Endodermal cell (in vitro differentiated cells): ENCODE data around the gene LMX1A. TPM values are rescaled to one million over a fixed set of nuclear protein-coding genes. Genes with fewer than 3 reads are reported as not detected.

Experiments
- DNase-seq: peaks from one replicate; pipeline ENCODE4 v3.0.0-alpha.2; 2017
- H3K27ac ChIP-seq: 2 replicates; pipeline ENCODE4 v1.5.1; 2013; ENCODE audit warnings: mild to moderate bottlenecking, low read depth, low read length, moderate library complexity
- H3K27me3 ChIP-seq: 2 replicates; pipeline ENCODE4 v1.6.1; 2013; ENCODE audit warnings: mild to moderate bottlenecking, low read length, moderate library complexity; ENCODE audit not compliant: insufficient read depth, control insufficient read depth, poor library complexity, severe bottlenecking
- H3K36me3 ChIP-seq: 2 replicates; pipeline ENCODE4 v1.7.0; 2013; ENCODE audit warnings: mild to moderate bottlenecking, low read length, moderate library complexity; ENCODE audit not compliant: control insufficient read depth, insufficient read depth
- H3K4me1 ChIP-seq: one replicate; pipeline ENCODE4 v1.7.0; 2013; ENCODE audit warnings: low read length; ENCODE audit not compliant: control insufficient read depth, insufficient read depth
- H3K4me3 ChIP-seq: 2 replicates; pipeline ENCODE4 v1.5.1; 2013; ENCODE audit warnings: mild to moderate bottlenecking, low read length, moderate library complexity
- H3K9ac ChIP-seq: 2 replicates; pipeline ENCODE4 v1.6.1; 2013; ENCODE audit warnings: mild to moderate bottlenecking, low read length, moderate library complexity; ENCODE audit not compliant: poor library complexity, severe bottlenecking; ENCODE audit errors: extremely low read depth
- H3K9me3 ChIP-seq: 2 replicates; pipeline ENCODE4 v1.6.1; 2013; ENCODE audit warnings: mild to moderate bottlenecking, low read length, moderate library complexity; ENCODE audit not compliant: control insufficient read depth
- H3K27ac Mint-ChIP-seq: 2 replicates; pipeline ENCODE4 v1.8.0; 2020; ENCODE audit warnings: mixed read lengths
- H3K27me3 Mint-ChIP-seq: 2 replicates; pipeline ENCODE4 v1.8.0; 2021; ENCODE audit warnings: mild to moderate bottlenecking, mixed read lengths; ENCODE audit not compliant: insufficient read depth
- H3K36me3 Mint-ChIP-seq: 2 replicates; pipeline ENCODE4 v1.8.0; 2020; ENCODE audit warnings: low read depth, mixed read lengths
- H3K4me1 Mint-ChIP-seq: 2 replicates; pipeline ENCODE4 v1.8.0; 2020; ENCODE audit warnings: mixed read lengths
- H3K4me3 Mint-ChIP-seq: 2 replicates; pipeline ENCODE4 v1.8.0; 2020; ENCODE audit warnings: mild to moderate bottlenecking, moderate library complexity, mixed read lengths
- H3K9me3 Mint-ChIP-seq: 2 replicates; pipeline ENCODE4 v1.8.0; 2020; ENCODE audit warnings: mild to moderate bottlenecking, mixed read lengths
- CTCF ChIP-seq: fragments of 200-600 bp; sonication (generic); conservative IDR thresholded peaks from 2 replicates; pipeline ENCODE4 v1.5.0; 2021; ENCODE audit warnings: antibody characterized with exemption, mild to moderate bottlenecking
- WGBS, 2 experiments: methylation state at CpG; one replicate each; pipeline versions ENCODE4 v1.1.5 to v1.1.7; 2013; ENCODE audit warnings: missing lambda C conversion rate in 2 of 2, mixed read lengths in 1 of 2; ENCODE audit not compliant: insufficient coverage in 1 of 2, insufficient read length in 1 of 2; 5-methylcytosine and 5-hydroxymethylcytosine counted together
- total RNA-seq, 2 donors: library from RNA; stranded (reverse); fragmentation: NEBNext Ultra II Directional in 1 of 2; extraction: Animal tissue kit (Norgen Biotek cat#: 25700) in 1 of 2; gene quantifications; 2 replicates in 1 of 2; 3 replicates in 1 of 2; pipeline ENCODE4 v1.2.1, GENCODE V29; 2021

The LMX1A gene
- total RNA-seq, 2 donors from 2014 or later: 0.13 to 1.6 TPM

GRCh38 chr1:165387505-165387904 is 31.0 kb upstream of the LMX1A start:
- Mint-ChIP-seq H3K4me3 (no peak overlapping the region), H3K27ac (no peak overlapping the region)
- peaks cover 55% of the 10 kb centered on the region for H3K27me3 ChIP-seq

GRCh38 chr1:165383599-165384405 is 27.3 kb upstream of the LMX1A start:
- H3K27me3 Mint-ChIP-seq: peaks cover 55% of the 10 kb centered on the region
- 71 to 75% methylated on average over 4 to 5 of the region's 5 CpGs for WGBS, 2 experiments

More at GRCh38 chr1:165387505-165387904, 31.0 kb upstream of the LMX1A start:
- Mint-ChIP-seq H3K4me1 (no peaks in the 10 kb centered on the region), H3K27me3 (peaks cover 52% of the 10 kb centered on the region), H3K36me3 (no peaks in the 10 kb centered on the region), H3K9me3 (no peaks in the 10 kb centered on the region)
- Histone ChIP-seq H3K9ac (no peak overlapping the region), H3K4me1 (no peaks in the 10 kb centered on the region), H3K27ac (no peak overlapping the region), H3K36me3 (no peaks in the 10 kb centered on the region), H3K9me3 (no peaks in the 10 kb centered on the region), H3K4me3 (no peak overlapping the region)
- no peak for DNase-seq
- TF ChIP-seq CTCF: no peak
- 96% methylated on average over 2 of the region's 2 CpGs; no CpG with 5 or more reads in 1 of the 2 experiments for WGBS, 2 experiments

GRCh38 chr1:165383067-165383466 is 26.6 kb upstream of the LMX1A start:
- peaks cover 58% of the 10 kb centered on the region for H3K27me3 Mint-ChIP-seq
- Histone ChIP-seq H3K27ac (no peak overlapping the region), H3K9ac (no peak overlapping the region), H3K27me3 (peaks cover 35% of the 10 kb centered on the region), H3K9me3 (no peaks in the 10 kb centered on the region), H3K4me1 (no peaks in the 10 kb centered on the region), H3K4me3 (no peak overlapping the region), H3K36me3 (no peaks in the 10 kb centered on the region)
- WGBS, 2 experiments: 81 to 86% methylated on average over 6 of the region's 6 CpGs
- H3K4me3 Mint-ChIP-seq: no peak overlapping the region
- no peaks in the 10 kb centered on the region for H3K4me1 Mint-ChIP-seq
- no peaks in the 10 kb centered on the region for H3K36me3 Mint-ChIP-seq
- DNase-seq: no peak
- no peaks in the 10 kb centered on the region for H3K9me3 Mint-ChIP-seq
- TF ChIP-seq CTCF: no peak
- no peak overlapping the region for H3K27ac Mint-ChIP-seq

More at GRCh38 chr1:165383599-165384405, 27.3 kb upstream of the LMX1A start:
- H3K9me3 Mint-ChIP-seq: no peaks in the 10 kb centered on the region
- Histone ChIP-seq H3K27me3 (peaks cover 43% of the 10 kb centered on the region), H3K4me1 (no peaks in the 10 kb centered on the region), H3K9me3 (no peaks in the 10 kb centered on the region), H3K4me3 (no peak overlapping the region), H3K9ac (no peak overlapping the region), H3K27ac (no peak overlapping the region), H3K36me3 (no peaks in the 10 kb centered on the region)
- H3K36me3 Mint-ChIP-seq: no peaks in the 10 kb centered on the region
- no peaks in the 10 kb centered on the region for H3K4me1 Mint-ChIP-seq
- H3K4me3 Mint-ChIP-seq: no peak overlapping the region
- no peak overlapping the region for H3K27ac Mint-ChIP-seq
- TF ChIP-seq CTCF: no peak
- DNase-seq: no peak
